Dendritic cell treated with granulocyte-macrophage colony-stimulating factor and Interleukin-4, amounts not matched to agents 40 ng/mL and 50 ng/mL, for 4 days (primary cell): Measurements from ENCODE around the gene HS2ST1.
A peak's percentile ranks its signal among the peaks of the same experiment; 100 is the strongest.

Source experiments
- H3K27ac Mint-ChIP-seq: one replicate; pipeline ENCODE4 v1.8.0; 2022; ENCODE audit warnings: mild to moderate bottlenecking, mixed read lengths
- H3K27me3 Mint-ChIP-seq: one replicate; pipeline ENCODE4 v1.8.0; 2022; ENCODE audit warnings: mild to moderate bottlenecking, mixed read lengths
- H3K36me3 Mint-ChIP-seq: one replicate; pipeline ENCODE4 v1.8.0; 2022; ENCODE audit warnings: low read depth, mixed read lengths
- H3K4me1 Mint-ChIP-seq: one replicate; pipeline ENCODE4 v1.8.0; 2022; ENCODE audit warnings: low read depth, mixed read lengths
- H3K4me3 Mint-ChIP-seq: one replicate; pipeline ENCODE4 v1.8.0; 2022; ENCODE audit warnings: mild to moderate bottlenecking, moderate library complexity, mixed read lengths
- H3K9me3 Mint-ChIP-seq: one replicate; pipeline ENCODE4 v1.8.0; 2022; ENCODE audit warnings: mixed read lengths
- intact Hi-C: fragments of 100-400 bp; cut with micrococcal nuclease; formaldehyde crosslinking; loops from one replicate; pipeline ENCODE4 v1.15.0; 2022

Gene HS2ST1

DNA sequence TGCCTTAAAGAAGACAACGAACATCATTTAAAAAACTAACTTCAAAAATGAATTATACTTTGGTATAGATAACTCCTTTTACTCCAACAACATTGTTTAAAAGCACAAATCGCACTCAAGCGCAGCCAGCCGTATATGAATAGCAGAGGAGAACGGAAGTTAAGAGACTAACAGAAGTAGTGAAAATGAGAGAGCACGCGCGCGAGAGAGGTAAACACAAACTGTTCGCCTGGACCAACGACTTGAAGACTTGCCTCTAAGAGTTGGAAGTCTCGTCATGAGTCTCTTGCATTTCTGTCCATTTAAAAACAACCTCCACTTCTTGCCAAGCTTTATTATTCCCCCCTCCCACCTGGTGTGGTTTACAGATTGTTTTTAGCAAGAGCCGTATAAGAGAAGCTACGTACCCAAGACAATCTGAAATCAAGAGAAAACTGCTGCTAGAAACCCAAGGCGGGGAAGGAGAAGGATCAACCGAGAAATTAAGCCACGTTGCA is 988 bp upstream of the HS2ST1 start:
- intact Hi-C loops, result loop anchor here (5.0 to 10.0 kb wide), 5 partner anchors 209 to 1771 kb away; partner anchors contain the start of genes ODF2L, PKN2 and SH3GLB1
- H3K4me3 Mint-ChIP-seq, result no peak overlapping the region
- H3K27ac Mint-ChIP-seq, result no peak overlapping the region
- H3K36me3 Mint-ChIP-seq, result peaks cover 26% of the 10 kb centered on the region
- H3K9me3 Mint-ChIP-seq, result no peaks in the 10 kb centered on the region
- peaks cover 42% of the 10 kb centered on the region for H3K4me1 Mint-ChIP-seq
- H3K27me3 Mint-ChIP-seq, result no peaks in the 10 kb centered on the region

DNA sequence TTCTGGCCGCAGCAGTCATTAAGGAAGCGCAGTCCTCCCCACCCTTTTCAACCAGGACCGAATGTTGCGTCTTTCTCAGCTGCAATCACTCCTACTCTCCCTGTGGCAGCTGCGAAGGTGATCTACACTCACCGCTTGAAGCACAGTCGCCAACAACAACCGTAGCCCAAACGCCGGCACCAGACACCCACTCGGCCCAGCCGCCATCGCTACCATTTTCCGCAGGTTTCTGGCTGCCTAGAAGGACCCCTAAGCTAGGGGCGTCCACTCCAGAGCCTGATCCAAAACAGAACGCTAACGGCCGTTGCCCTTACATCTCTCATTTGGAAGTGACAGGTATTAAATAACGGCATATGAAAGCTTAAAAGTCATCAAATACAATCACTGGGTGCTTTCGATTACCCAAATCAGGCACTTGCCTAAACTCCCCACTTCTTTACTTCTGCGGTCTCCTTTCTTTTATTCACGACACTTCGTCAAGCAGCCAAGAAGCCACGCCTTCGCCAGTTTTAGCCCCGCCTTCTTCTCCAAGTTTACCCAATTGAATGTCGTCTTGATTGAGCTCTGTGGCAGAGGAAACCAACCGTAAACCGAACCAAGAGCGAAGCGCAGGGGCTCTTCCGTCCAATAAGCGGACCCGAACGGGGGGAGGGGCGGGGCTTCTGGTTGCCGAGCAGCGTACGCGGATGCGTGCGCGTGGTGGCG is 387 bp upstream of the HS2ST1 start, which contains the start of gene SELENOF:
SELENOF (minus strand) TSS at position 231 of the 705 bp plus-strand sequence; CDS start at position 216, 15 bp downstream.
- Mint-ChIP-seq H3K4me3 (no peak within 1 kb of the TSS), H3K27ac (no peak within 1 kb of the TSS), H3K4me1 (peaks cover 38% of the 10 kb centered on the region), H3K9me3 (no peaks in the 10 kb centered on the region), H3K36me3 (peaks cover 23% of the 10 kb centered on the region), H3K27me3 (no peaks in the 10 kb centered on the region)
- intact Hi-C loops, result loop anchor here (5.0 to 10.0 kb wide), 5 partner anchors 209 to 1771 kb away; partner anchors contain the start of genes ODF2L, PKN2 and SH3GLB1

DNA sequence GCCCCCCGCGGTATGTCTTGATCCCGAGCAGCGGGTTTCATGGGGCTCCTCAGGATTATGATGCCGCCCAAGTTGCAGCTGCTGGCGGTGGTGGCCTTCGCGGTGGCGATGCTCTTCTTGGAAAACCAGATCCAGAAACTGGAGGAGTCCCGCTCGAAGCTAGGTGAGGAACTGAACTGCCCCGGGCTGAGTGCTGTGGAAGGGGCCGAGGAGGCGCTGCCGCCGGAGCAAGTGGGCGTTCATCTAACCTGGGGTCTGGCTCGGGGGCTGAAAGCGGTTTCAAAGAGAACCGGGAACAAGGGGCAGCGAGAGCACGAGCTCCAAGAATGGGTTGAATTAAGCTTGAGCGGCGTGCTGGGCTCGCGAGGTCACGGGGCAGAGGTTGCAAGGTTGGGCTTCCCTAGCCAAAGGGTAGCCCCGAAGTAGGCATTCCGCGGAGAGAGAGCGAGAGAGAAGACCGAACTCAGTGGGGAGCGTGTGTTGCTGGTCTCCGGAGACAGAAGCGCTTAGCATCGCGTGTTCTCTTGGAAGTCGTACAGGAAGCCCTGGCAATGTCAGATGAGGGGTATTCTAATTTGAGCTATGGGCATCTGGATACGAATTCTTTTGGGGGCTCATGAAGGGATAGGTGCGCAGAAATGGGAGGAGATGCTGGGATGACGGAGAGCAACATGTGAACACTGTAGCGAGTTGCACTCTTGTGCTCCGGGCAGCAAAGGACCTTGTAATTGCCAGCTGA is 732 bp downstream of the HS2ST1 start:
- no peaks in the 10 kb centered on the region for H3K9me3 Mint-ChIP-seq
- intact Hi-C loops, result loop anchor here (5.0 to 10.0 kb wide), 5 partner anchors 210 to 1770 kb away; partner anchors contain the start of genes ODF2L, PKN2 and SH3GLB1
- H3K27ac Mint-ChIP-seq, result no peak overlapping the region
- no peak overlapping the region for H3K4me3 Mint-ChIP-seq
- H3K4me1 Mint-ChIP-seq, result peaks cover 27% of the 10 kb centered on the region
- H3K36me3 Mint-ChIP-seq, result peaks cover 12% of the 10 kb centered on the region
- H3K27me3 Mint-ChIP-seq, result no peaks in the 10 kb centered on the region

DNA sequence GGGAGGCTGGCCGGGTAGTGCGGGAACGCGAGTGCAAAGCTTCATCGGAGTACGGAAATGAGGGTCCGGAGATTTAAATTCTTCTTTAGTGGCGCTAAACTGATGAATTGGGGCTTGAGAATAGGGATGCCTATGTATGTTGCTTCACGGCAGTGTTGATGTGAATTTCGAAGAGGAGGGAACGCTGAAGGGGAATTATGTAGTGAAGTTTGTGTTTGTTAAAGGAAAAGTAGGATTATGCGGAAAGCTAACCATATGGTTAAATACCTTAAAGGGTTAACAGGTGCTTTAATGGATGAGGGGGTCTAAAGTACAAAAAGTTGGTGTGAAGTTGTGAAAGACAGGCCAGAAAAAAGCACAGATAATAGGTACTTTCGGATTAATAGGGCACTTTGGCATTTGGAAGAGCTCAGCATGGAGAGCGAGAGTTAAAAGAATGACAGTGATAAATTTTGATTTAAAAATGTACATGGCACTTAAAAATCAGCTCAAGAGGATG is 1.4 kb downstream of the HS2ST1 start:
- Mint-ChIP-seq H3K27me3 (no peaks in the 10 kb centered on the region), H3K4me3 (no peak overlapping the region), H3K4me1 (peaks cover 23% of the 10 kb centered on the region), H3K36me3 (peaks cover 5% of the 10 kb centered on the region), H3K27ac (no peak overlapping the region), H3K9me3 (no peaks in the 10 kb centered on the region)
- intact Hi-C loops, result loop anchor here (10.0 kb wide), 4 partner anchors 211 to 1769 kb away; partner anchors contain the start of genes ODF2L, PKN2 and SH3GLB1

DNA sequence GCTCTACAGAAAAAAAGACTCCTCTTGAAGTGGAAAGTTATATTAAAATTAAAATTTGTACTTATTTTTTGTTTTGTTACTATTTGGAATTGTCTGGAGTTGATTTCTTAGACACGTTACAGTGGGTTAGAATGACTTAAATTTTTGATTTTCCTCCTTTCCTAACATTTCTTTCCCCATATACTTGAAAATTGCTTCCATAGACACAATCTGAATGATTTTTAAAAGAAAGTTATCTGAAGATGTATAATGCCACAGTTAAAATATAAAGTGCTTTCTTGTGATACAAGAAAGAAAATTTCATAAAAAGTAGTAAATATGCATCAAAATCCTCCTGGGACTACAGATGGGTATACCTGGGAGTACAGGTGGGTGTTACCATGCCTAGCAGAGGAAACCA is 2.3 kb downstream of the HS2ST1 start:
- peaks cover 13% of the 10 kb centered on the region for H3K4me1 Mint-ChIP-seq
- intact Hi-C loops, result loop anchor here (10.0 kb wide), 4 partner anchors 212 to 1768 kb away; partner anchors contain the start of genes ODF2L, PKN2 and SH3GLB1
- H3K27me3 Mint-ChIP-seq, result no peaks in the 10 kb centered on the region
- no peak overlapping the region for H3K27ac Mint-ChIP-seq
- H3K36me3 Mint-ChIP-seq, result no peaks in the 10 kb centered on the region
- H3K9me3 Mint-ChIP-seq, result no peaks in the 10 kb centered on the region
- no peak overlapping the region for H3K4me3 Mint-ChIP-seq

DNA sequence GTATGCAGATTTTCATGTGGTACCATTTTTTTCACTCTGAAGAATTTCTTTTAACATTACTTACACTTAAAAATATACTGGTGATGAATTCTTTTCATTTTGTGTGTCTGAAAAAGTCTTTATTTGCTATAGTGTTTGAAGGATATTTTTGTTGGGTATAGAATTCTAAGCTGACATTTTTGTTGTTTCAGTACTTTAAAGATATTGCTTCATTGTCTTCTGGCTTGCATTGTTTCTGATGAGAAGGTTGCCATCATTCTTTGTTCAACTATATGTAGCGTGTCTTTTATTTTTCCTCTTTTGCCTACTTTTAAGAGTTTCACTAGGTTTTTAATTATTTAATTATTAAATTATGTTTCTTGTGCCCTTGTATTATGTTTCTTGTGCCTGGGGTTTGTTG is 8.0 kb downstream of the HS2ST1 start:
- intact Hi-C loops, result no loop called here
- H3K27me3 Mint-ChIP-seq, result no peaks in the 10 kb centered on the region
- H3K27ac Mint-ChIP-seq, result no peak overlapping the region
- H3K4me3 Mint-ChIP-seq, result no peak overlapping the region
- H3K4me1 Mint-ChIP-seq, result peaks cover 25% of the 10 kb centered on the region
- H3K9me3 Mint-ChIP-seq, result peaks cover 44% of the 10 kb centered on the region
- peaks cover 36% of the 10 kb centered on the region for H3K36me3 Mint-ChIP-seq

DNA sequence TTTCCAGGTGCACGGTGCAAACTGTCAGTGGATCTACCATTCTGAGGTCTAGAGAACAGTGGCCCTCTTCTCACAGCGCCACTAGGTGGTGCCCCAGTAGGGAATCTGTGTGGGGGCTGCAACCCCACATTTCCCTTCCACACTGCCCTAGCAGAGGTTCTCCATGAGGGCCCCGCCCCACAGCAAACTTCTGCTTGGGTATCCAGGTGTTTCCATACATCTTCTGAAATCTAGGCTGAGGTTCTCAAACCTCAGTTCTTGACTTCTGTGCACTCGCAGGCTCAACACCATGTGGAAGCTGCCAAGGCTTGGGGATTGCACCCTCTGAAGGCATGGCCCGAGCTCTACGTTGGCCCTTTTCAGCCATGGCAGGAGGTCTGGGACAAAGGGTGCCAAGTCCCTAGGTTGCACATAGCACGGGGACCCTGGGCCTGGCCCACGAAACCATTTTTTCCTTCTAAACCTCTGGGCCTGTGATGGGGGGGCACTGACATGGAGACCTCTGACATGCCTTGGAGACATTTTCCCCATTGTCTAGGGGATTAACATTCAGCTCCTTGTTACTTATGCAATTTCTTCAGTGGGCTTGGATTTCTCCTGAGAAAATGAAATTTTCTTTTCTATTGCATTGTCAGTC is 10.0 kb downstream of the HS2ST1 start:
- Mint-ChIP-seq H3K27ac (no peak overlapping the region), H3K4me3 (no peak overlapping the region), H3K4me1 (peaks cover 26% of the 10 kb centered on the region), H3K9me3 (peaks cover 44% of the 10 kb centered on the region), H3K27me3 (no peaks in the 10 kb centered on the region), H3K36me3 (peaks cover 36% of the 10 kb centered on the region)
- intact Hi-C loops, result no loop called here

DNA sequence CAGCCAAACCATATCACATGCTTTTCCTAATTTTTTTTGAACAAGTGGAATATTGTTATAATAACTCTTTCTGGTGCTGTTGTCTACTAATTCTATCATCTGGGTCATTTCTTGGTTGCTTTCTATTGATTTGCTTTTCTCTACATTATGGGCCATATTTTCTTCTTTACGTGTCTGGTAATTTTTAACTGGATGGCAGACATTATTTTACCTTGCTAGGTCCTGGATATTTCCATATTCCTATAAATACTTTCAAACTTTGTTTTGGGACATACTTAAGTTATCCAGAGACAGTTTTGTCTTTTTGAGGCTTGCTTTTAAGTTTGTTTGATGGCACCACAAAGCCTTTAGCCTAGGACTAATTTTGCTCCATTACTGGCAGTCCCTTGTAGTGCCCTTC is 11.3 kb downstream of the HS2ST1 start:
- Mint-ChIP-seq H3K27me3 (no peaks in the 10 kb centered on the region), H3K4me3 (no peak overlapping the region), H3K9me3 (peaks cover 44% of the 10 kb centered on the region), H3K4me1 (peaks cover 26% of the 10 kb centered on the region), H3K27ac (peak overlapping the region; percentile 90), H3K36me3 (peaks cover 36% of the 10 kb centered on the region)
- intact Hi-C loops, result no loop called here

DNA sequence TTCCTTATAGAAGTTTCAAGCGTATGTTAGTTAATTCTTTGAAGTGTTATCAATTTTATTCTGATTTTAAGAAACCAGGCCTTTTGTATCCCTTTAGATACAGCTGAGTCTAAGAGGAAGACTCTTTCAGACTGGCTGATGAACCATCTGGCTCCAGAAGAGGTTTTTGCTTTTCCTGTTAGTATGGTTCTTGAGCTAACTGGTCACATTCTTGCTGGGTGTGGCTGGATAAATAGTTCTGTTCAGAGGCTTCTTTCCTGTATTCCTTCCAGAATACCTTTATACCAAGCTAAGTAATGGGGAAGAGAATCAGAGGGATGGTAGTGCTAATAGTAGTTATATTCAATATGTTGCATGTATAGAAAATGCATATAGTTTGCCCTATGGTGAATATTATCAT is 12.4 kb downstream of the HS2ST1 start:
- intact Hi-C loops, result no loop called here
- peaks cover 27% of the 10 kb centered on the region for H3K4me1 Mint-ChIP-seq
- H3K27me3 Mint-ChIP-seq, result no peaks in the 10 kb centered on the region
- H3K27ac Mint-ChIP-seq, result peak overlapping the region; percentile 90
- H3K9me3 Mint-ChIP-seq, result peaks cover 43% of the 10 kb centered on the region
- H3K4me3 Mint-ChIP-seq, result no peak overlapping the region
- peaks cover 36% of the 10 kb centered on the region for H3K36me3 Mint-ChIP-seq

DNA sequence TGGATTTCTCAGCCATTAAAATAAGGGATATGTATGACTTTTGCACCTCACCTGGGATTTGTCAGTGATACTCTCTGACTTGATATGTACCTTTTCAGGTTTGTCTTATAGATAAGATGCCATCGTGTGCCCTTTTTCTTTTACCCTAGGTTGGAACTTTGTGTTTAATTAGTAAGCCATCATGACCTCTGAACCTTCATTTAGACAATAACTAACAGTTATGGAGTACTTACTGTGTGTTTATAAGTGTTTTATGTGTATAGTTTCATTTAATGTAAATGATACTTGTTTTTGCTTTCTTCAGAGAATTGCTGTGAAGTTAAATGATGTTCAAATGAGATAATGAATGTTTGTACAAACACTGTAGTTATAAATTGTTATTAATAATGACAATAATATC is 14.4 kb downstream of the HS2ST1 start:
- no peak overlapping the region for H3K27ac Mint-ChIP-seq

DNA sequence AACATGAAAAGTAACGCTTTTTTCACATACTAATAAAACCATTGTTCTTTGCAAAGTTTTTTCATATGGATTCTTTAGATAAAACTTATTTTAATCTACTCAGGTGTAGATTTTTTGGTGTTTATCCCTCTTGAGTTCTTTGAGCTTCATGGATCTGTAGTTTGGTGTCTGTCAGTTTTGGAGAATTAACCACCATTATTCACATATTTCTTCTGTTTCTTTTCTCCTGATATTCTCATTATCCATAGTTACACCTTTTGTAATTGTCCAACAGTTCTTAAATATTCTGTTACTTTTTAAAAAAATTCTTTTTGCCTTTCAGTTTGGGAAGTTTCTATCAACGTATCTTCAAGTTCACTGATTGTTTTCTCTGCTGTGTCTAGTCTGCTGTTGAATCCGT is 18.6 kb downstream of the HS2ST1 start:
- Mint-ChIP-seq H3K27me3 (no peaks in the 10 kb centered on the region), H3K9me3 (no peaks in the 10 kb centered on the region), H3K27ac (no peak overlapping the region), H3K36me3 (no peaks in the 10 kb centered on the region), H3K4me3 (no peak overlapping the region), H3K4me1 (peaks cover 13% of the 10 kb centered on the region)
- intact Hi-C loops, result no loop called here

More for the DNA sequence above, 14.4 kb downstream of the HS2ST1 start:
- Mint-ChIP-seq H3K36me3 (peaks cover 21% of the 10 kb centered on the region), H3K4me1 (peaks cover 37% of the 10 kb centered on the region), H3K4me3 (no peak overlapping the region), H3K27me3 (no peaks in the 10 kb centered on the region), H3K9me3 (peaks cover 24% of the 10 kb centered on the region)
- intact Hi-C loops, result no loop called here

DNA sequence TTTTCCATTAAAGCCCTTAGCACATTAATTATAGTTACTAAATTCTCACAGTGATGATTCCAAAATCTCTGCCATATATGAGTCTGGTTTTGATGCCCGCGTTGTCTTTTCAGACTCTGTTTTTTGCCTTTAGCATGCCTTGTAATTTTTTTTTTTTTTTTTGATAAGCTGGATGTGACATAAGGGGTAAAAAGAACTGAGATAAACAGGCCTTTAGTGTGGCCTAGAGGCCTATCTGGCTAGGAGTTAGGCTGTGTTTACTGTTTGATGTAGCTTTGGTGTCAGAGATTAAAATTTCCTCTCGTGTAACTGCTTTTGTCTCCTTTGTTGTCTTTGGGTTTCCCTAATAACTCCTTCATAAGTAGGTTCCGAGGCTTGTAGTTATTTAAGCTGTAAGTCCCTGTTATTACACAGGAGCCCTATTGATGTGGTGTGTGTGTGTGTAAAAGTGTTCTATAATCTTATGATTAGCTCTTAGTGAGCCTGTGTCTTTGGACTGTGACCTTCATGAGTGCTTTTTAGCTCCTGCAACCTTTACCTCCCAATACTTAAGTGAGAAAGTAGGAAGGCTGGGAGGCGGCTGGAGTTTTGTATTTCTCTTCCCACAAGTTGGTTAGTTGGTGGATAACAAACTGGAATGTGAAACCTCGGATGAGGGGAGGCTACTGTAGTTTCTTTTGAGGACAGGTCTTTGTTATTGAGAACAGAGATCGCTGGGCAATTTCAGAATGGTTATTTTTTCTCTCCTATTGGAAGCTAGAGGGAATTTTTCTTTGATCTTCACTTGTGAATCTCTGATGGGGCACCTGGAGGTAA is 19.3 kb downstream of the HS2ST1 start:
- intact Hi-C loops, result no loop called here
- H3K27ac Mint-ChIP-seq, result no peak overlapping the region

DNA sequence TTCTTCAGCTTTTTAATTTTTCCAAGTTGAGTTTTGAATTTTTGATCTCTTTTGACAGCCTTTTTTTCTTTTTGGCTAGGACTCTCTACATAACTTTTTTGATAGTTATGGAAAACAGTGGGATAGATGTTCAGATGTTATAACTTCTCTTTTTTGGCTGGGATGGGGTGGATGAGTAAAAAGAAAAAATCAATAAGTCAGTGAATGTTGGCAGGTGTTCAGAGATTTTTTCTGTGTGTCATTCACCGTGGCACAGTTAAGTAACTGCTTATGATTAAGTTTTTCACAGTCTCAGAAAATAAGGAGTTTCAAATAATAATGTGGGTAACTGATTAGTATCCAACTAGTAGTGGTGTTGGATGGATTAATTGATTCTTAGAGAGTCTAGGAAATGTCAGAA is 24.0 kb downstream of the HS2ST1 start:
- no peaks in the 10 kb centered on the region for H3K36me3 Mint-ChIP-seq
- no peaks in the 10 kb centered on the region for H3K27me3 Mint-ChIP-seq
- H3K9me3 Mint-ChIP-seq, result no peaks in the 10 kb centered on the region
- intact Hi-C loops, result no loop called here
- H3K4me1 Mint-ChIP-seq, result peaks cover 12% of the 10 kb centered on the region
- no peak overlapping the region for H3K4me3 Mint-ChIP-seq
- no peak overlapping the region for H3K27ac Mint-ChIP-seq

More for the DNA sequence above, 19.3 kb downstream of the HS2ST1 start:
- no peaks in the 10 kb centered on the region for H3K36me3 Mint-ChIP-seq
- H3K27me3 Mint-ChIP-seq, result no peaks in the 10 kb centered on the region
- H3K4me1 Mint-ChIP-seq, result peaks cover 19% of the 10 kb centered on the region
- no peak overlapping the region for H3K4me3 Mint-ChIP-seq
- no peaks in the 10 kb centered on the region for H3K9me3 Mint-ChIP-seq
